HG02884 (cell line): Measurements from ENCODE around the gene KLK7.
"Not testable (repeated sequence)": the region's sequence is repeated elsewhere in the genome, so short reads cannot be mapped to it uniquely, and the experiment has no call there.

Experiments
- ATAC-seq: cut with Tn5 transposase; IDR thresholded peaks from one replicate; pipeline ENCODE4 v1.9.1; 2021; ENCODE audit warnings: mild to moderate bottlenecking, moderate library complexity; ENCODE audit not compliant: unreplicated experiment

Gene KLK7

DNA sequence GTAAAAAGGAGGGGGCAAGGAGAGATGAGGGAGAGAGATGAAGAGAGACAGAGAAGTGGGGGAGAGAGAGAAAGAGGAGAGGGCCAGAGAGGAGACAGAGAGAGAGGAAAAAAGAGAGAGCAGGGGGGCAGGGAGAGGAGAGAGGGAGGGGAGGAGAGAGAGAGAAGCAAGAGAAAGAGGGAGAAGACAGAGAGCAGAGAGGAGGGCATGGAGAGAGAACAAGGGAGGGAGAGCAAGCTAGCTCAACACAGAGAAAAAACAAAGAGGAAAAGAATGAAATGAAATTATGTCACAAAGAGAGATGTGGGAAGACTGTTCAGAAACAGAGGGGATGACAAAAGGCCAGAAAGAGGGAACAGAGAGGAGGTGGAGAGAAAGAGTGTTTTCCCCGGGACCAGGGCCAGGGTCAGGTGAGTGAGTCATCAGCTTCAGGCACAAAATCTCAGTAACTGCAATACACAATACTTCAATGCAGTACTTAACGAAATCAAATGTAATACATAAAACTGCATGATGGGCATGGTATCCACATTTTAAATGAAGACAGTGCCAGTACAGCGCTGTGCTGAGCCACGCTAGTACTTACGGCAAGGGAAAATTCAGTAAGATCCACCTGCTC lies 4.8 kb downstream of the KLK7 start:
- ATAC-seq, result no peak

DNA sequence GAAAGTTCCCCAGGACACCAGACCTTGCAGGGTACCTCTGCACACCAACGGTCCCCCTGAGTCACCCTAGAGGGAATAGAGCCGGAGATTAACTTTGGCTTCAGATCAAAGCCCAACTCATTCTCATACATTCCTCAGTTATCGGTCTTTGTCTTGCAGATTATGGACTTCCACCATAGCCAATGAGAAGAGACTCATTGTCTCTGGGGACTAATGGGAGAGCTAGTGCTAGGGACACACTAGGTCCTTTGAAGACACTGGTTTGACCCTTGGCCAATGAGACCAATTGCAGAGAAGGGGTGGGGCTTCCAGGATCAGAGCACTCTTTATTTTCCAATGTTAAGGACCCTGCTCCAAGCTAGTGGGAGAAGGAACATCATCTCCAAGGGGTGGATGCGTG lies 6.1 kb downstream of the KLK7 start:
- ATAC-seq, result no peak

DNA sequence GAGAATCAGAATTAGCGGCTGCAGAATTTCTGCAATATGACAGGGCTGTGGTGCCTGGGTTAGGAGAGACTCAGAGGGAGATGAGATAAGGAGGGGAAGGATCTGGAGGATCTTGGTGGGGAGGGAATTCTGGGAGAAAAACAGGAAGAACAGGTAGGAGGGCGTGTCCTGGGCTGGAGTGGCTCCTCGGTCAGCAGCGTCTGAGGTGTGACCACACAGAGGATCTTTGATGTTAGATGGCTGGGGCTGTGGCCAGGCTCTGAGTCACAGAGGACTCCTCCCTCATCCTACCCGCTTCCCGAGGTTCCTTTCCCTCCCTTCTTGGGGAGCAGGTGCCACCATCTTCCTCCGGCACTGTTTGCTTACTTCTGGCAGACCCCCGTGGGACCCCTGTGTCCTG lies 8.0 kb downstream of the KLK7 start:
- no peak for ATAC-seq

GRCh38 chr19:50974702-50975556 lies 8.8 kb downstream of the KLK7 start:
- ATAC-seq, result no peak

DNA sequence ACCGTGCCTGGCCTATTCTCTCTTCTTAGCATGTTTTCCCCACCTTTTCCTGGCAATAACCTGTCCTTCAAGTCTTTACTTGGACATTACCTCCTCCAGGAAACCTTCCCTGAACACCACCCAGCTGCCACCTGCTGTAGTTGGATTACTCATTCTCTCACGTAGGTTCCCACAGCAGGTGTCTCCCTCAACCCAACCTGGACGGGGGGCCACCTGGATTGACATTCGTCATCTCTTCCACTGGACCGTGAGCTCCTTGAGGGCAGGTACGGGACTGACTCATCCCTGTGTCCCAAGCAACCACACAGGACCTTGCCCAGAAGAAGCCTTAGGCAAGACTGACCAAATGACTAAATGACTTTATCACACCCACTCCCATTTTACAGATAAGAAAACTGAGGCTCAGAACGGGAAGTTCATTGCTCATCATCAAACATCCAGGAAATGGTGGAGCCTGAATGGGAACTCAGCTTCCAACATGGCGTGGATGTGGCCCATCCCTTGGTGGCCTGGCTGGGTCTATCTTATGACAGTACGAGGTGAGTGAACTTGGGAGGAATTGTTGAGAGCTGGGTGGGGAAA lies 10.8 kb downstream of the KLK7 start:
- no peak for ATAC-seq

GRCh38 chr19:50969810-50970209 lies 13.9 kb downstream of the KLK7 start:
- ATAC-seq, result not testable (repeated sequence)

GRCh38 chr19:50969413-50969760 lies 14.3 kb downstream of the KLK7 start, which contains the start of gene KLK6:
TSS of gene KLK6 (minus strand) at chr19:50969591. CDS start at chr19:50968104, 1,487 bp downstream.
- ATAC-seq, result no peak

DNA sequence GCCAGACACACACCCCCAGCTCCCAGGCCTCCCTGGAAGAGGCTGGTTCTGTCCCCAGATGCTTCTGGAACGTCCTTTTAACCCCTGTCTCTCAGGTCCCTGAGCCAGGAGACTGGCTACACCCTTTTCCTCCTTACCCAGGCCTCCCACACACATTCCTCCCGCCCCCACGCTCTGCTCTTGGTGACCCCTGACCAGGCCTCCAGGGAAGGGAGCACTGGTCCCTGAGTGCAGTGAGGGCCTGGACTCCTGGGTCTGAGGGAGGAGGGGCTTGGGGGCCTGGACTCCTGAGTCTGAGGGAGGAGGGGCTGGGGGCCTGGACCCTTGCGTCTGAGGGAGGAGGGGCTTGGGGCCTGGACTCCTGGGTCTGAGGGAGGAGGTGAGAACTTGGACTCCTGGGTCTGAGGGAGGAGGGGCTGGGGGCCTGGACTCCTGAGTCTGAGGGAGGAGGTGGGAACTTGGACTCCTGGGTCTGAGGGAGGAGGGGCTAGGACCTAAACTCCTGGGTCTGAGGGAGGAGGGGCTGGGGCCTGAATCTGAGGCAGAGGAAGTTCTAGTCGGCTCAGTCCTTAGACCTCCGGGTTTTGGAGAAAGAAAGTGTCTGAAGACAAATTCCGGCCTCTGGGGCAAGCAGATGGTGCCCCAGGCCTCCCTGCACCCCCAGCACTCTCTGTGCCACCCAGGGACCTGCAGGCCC lies 14.9 kb downstream of the KLK7 start:
- no peak for ATAC-seq

- no peak for ATAC-seq
Measured at GRCh38 chr19:50967929-50968715, 15.6 kb downstream of the KLK7 start.

GRCh38 chr19:50964266-50964665 lies 19.5 kb downstream of the KLK7 start:
- ATAC-seq, result no peak

DNA sequence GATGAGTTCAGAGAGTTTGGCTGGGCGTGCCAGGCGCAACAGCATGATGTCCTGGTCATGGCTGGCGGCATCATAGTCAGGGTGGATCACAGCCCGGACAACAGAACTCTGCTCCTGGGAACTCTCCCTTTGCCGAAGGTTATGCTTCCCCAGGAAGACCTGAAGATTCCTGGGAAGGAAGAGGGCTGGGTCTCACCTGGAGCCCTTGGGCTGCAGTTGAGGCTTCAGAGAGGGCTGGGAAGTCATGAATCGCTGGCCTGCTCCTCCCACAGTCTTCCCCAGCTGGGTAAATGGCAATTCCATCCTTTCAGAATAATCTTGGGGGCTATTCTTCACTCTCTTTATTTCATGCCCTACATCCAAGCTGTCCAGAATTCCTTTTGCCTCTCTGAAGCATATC lies 20.3 kb downstream of the KLK7 start:
- no peak for ATAC-seq

DNA sequence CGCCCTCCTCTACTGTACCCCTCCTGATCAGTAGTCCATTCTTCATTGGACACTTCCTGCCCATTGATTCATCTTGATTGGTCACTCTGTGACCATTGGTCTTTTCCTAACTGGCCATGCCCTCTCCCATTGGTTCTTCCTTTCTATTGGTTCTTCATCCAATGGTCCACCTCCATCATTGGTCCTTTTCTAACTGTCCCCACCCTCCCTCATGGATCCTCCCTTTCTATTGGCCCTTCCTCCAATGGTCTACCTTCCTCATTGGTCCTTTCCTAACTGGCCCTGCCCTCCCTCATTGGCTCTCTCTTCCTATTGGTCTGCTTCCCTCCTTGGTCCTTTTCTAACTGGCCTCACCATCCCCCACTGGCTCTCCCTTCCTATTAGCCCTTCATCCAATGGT lies 21.5 kb downstream of the KLK7 start:
- ATAC-seq, result no peak

DNA sequence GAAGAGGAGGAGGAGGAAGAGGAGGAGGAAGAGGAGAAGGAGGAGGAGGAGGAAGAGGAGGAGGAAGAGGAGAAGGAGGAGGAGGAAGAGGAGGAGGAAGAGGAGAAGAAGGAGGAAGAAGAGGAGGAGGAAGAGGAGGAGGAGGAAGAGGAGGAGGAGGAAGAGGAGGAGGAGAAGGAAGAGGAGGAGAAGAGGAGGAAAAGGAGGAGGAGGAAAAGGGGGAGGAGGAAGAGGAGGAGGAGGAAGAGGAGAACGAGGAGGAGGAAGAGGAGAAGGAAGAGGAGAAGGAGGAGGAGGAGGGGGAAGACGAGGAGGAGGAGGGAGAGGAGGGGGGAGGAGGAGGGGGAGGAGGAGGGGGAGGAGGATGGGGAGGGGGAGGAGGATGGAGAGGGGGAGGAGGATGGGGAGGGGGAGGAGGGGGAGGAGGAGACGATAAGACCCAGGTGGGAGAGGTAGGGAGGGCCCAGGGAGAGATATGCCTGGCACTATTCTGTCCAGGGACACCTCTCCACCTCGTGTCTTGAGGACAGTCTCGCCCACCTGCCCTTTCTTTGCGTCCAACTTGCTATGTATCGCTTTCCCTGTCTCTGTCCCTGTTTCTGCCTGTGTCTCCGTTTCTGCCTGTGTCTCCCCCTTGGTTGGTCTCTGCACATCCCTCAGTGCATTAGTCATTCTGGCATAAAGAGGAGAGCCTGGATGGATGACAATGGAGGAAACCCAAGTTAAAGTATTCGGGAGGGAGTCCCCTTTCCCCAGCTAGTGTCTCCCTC lies 23.8 kb downstream of the KLK7 start:
- no peak for ATAC-seq

DNA sequence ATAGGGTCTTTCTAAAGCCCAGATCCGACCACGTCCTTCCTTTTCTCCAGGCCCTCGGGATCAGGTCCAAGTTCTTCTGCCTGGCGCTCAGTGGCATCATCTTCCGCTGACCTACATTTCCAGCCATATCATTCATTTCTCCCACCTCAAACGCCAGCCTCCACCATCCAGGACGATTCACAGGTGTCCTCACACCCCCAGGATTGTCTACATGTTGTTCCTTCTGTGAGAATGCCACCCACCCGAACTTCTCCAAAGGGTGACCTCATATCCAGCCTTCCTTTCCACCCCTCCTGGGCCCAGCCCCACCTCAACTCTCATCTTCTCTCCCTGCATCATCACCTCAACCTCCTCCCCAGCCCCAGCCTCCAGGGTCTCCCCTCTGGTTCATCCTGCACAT lies 26.1 kb downstream of the KLK7 start:
- ATAC-seq, result no peak

GRCh38 chr19:50952910-50953309 lies 30.8 kb downstream of the KLK7 start, which contains the start of gene KLK5:
TSS of gene KLK5 (minus strand) at chr19:50953038. CDS start at chr19:50952657, 381 bp downstream.
- no peak for ATAC-seq

GRCh38 chr19:50949861-50950260 lies 33.9 kb downstream of the KLK7 start:
- ATAC-seq, result no peak

- no peak for ATAC-seq
Measured at GRCh38 chr19:50947123-50947522, 36.6 kb downstream of the KLK7 start.

DNA sequence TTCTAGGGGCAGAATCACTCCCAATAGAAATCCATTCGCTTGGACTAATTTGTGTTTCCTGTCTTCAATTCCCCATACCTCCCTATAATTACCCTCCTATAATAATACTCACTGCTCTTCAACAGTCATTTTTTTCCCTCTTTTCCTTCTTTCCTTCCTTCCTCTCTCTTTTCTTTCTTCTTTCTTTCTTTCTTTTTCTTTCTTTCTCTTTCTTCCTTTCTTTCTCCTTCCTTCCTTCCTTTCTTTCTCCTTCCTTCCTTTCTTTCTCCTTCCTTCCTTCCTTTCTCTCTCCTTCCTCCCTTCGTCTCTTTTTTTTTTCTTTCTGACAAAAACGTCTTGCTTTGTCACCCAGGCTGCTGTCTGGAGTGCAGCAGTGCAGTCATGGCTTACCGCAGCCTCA lies 38.9 kb downstream of the KLK7 start:
- ATAC-seq, result no peak

DNA sequence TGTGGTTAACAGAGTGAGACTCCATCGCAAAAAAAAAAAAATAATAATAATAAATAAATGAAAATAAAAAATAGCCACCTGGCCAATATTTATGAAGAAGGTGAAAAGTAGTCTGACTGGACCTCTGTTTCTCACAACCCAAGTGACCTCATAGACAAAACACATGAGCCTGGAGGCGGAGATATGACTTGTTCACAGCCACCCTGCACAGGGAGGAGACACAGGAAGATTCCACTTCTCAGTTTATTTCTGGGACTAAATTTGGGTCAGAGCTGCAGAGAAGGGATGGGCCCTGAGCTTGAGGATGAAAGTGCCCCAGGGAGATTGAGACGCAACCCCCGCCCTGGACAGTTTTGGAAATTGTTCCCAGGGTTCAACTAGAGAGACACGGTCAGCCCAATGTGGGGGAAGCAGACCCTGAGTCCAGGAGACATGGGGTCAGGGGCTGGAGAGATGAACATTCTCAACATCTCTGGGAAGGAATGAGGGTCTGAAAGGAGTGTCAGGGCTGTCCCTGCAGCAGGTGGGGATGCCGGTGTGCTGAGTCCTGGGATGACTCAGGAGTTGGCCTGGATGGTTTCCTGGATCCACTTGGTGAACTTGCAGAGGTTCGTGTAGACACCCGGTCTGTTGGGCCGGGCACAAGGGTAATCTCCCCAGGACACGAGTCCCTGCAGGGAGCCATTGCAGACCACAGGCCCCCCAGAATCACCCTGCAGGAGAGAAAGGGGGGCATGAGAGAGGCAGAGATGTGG lies 40.5 kb downstream of the KLK7 start:
- ATAC-seq, result no peak
